ENCODE measurements around the gene RBM38.

Gene RBM38

DNA sequence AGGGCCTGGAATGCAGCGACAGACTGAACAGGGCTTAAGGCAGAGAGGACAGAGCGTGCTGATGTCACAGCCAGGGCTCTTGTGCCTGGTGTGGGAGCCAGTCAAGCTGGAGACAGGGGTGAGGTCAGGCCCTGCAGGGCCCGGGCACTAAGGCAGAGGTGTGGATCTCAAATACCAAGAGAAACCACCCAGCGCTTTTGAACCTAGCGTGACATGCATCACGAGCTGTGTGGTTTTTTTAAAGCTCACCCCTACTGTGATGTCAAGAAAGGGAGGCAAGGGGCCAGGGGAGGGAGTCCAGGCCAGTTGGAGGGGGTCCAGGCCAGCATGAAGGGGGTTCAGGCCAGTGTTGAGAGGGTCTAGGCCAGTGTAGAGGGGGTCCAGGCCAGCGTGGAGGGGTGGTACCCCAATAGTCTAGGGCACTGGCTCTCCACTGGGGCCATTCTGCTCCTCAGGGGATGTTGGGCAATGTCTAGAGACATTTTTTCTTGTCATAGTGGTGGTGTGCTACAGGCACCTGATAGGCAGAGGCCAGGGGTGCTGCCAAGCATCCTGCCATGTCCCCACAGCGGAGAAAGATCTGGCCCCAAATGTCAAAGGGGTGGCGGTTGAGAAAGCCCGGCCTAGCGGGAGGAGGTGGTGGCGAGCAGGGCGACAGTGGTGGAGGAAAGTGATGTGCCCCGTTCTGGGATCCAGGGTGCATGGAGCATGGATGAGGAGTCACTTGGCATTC is 42.6 kb downstream of the RBM38 start:
- DNase-seq (ENCODE audit: low read depth in 2 of 3, low spot score in 2 of 3): no peak

DNA sequence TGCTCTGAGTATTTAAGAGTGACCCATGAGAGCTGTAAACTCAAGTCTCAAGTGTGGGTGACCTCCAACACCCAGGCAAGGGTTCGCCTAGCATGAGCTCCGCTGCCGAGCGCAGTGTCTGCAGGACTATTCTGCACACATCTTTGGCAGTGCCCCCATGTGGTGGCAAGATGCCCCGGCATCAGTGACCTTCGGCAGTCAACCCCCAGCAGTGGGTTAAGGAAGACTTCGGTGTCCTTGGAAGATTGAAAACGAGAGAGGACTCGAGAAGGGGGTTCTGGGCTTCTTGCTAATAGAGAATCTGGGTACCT is 43.1 kb downstream of the RBM38 start:
- DNase-seq (ENCODE audit: low read depth in 2 of 3, low spot score in 2 of 3): no peak

DNA sequence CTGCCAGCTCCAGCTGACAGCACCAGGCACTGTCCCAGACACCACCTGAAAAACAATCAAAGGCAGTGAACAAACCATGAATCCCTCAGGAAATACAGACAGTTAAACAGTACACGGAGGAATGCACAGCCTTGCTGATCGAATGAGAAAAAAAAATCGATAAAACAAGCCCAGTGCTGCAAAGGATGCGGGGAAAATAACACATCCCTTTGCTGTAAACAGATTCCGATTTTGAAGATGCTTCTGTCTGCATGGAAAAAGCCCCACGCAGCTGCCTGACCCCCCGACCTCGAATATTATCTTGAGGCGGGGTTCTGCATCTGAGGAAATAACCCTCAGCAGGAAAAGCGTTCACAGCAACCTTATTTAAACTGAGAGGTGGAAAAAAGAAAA is 43.9 kb downstream of the RBM38 start:
- DNase-seq (ENCODE audit: low read depth in 2 of 3, low spot score in 2 of 3): no peak

DNA sequence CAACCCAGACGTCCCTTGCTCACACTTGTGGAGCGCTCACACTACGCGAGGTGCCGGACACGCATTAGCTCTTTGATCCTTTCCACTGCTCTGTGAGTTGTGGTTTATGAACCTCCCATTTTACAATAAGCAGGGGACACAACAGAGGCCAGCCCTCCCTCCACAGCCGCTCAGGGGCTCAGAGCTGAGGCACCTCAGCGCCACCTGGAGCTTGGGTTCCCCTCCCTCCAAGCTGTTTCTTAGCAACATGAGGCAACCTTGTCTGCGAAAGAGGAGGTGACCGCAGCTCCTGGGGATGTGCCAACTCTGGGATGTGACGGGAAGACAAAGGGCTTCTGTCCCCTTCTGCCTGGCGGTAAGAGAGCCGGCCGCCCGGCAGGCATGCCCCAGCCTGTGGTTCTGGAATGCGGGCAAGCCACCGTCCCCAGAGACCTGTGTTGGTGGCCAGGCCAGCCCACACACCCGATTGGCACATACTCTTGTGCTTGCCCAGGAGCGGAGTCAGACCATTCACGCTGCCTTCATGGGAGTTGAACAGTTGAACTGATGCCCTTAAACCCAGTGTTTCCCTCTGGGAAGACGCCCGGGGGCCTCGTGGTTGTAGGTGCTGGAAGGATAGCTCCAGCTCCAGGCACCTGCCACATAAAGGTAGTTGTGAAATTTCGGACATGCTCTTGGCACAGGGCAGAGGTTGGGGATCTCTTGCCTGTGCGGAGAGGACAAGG is 44.5 kb downstream of the RBM38 start:
- DNase-seq (ENCODE audit: low read depth in 2 of 3, low spot score in 2 of 3): no peak

DNA sequence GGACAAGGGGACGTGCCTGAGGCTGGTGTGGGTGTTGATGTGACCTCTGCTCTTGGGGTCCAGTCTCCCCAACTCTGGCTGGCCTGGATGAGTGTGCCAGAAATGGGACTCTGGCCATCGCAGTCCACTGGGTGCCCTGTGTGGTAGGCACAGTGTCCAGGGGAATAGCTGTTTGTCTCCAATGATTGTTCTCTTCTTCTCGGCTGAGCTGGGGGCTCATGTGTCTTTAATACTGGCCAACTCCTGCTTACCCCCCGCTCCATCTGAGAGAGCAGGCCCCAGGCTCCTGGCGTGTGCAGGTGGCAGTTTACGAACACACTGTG is 45.0 kb downstream of the RBM38 start:
- DNase-seq (ENCODE audit: low read depth in 2 of 3, low spot score in 2 of 3): no peak

DNA sequence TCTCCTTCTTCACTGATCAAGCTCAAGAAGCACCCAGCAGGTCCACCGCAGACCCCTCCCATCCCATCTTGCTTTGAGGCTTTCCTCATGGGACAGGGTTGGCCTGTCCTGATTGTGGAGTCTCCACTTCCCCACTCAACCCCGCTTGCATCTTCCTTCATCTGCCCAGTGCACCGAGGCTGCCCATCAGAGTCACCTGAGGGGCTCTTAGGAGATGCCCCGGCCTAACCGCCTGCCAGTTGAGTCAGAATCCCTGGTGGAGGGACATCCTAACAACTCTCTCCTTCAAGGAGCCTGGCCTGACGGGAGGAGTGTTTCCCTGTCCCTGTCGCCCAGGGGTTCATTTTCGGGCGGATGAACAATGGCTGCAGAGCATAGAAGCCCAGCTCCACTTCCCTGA is 46.1 kb downstream of the RBM38 start:
- DNase-seq (ENCODE audit: low read depth in 2 of 3, low spot score in 2 of 3): no peak

DNA sequence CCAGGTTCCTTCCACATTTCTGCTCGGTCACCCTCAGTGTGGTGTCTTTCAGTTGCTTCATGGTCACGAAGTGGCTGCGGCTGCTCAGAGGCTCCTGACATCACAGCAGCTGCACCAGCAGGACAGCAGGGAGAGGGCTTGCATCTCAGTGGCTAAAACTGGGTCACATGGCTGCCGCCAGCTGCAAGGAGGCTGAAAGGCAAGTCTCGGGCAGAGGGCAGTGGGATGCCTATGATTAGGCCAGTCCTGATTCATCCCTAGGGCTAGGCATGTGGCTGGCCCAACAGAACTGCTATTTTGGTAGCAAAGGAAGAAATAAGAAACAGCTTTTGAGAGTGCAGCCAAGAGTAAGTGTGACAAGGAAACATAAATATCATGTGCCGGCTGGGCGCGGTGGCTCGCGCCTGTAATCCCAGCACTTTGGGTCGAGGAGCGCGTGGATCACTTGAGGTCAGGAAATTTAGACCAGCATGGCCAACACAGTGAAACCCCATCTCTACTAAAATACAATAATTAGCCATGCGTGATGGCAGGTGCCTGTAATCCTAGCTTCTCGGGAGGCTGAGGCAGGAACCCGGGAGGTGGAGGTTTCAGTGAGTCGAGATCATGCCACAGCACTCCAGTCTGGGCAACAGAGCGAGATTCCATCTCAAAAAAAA is 46.6 kb downstream of the RBM38 start:
- no peak for DNase-seq (ENCODE audit: low read depth in 2 of 3, low spot score in 2 of 3)

DNA sequence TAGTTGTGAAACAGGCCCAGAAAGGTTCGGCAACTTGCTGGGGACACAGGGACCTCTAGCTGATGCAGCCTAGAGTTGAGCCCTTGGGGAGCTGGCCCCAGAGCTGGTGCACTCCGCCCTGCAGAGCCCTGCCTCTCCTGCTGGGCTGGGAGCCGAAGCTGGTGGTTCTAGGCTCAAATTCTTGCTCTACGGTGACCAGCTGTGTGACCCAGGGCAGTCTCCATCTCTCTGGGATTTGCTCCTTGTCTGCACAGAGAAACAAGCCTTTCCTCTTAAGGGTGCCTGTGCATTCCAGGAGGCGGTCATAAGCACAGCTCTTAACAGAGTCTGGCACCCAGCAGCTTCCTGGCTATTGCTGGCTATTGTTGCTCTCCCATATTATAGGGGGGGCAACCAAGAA is 47.4 kb downstream of the RBM38 start:
- no peak for DNase-seq (ENCODE audit: low read depth in 2 of 3, low spot score in 2 of 3)

DNA sequence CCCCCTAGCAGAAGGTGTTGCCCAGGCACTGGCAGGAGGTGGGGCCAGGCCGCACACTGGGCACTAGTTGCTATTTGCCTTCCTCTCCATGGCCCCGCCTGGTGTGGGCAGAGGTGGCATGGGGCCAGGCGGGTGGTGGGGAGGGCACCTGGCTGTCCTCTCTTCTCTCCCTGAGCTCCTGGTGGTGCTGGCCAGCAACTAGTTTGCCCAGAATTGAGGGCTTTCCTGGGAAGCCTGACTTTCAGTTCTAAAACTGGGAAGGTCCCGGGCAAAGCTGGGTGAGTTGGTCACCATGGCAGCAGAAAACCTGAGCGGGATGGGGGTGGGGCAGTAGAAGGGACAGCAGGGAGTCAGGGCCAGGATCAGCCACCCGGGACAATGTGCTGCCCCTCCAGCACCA is 48.2 kb downstream of the RBM38 start:
- no peak for DNase-seq (ENCODE audit: low read depth in 2 of 3, low spot score in 2 of 3)

DNA sequence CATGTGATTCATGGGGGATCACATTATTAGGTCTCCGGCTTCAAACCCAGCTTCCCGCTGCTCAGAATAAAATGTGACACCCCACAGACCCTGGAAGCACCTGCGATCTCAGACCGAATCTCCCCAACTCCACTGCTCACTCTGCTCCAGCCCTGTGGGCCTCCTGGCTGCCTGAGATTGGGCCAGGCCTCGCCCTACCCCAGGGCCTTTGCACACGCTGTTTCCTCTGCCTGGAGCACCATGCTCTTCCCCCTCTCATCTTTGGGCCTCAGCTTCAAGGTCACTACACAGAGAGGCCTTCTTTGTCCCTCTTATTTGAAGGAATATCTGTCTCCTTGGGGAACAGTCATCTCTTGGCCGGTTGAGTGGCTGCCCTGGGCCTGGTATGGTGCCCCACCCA is 48.8 kb downstream of the RBM38 start:
- DNase-seq (ENCODE audit: low read depth in 2 of 3, low spot score in 2 of 3): no peak

DNA sequence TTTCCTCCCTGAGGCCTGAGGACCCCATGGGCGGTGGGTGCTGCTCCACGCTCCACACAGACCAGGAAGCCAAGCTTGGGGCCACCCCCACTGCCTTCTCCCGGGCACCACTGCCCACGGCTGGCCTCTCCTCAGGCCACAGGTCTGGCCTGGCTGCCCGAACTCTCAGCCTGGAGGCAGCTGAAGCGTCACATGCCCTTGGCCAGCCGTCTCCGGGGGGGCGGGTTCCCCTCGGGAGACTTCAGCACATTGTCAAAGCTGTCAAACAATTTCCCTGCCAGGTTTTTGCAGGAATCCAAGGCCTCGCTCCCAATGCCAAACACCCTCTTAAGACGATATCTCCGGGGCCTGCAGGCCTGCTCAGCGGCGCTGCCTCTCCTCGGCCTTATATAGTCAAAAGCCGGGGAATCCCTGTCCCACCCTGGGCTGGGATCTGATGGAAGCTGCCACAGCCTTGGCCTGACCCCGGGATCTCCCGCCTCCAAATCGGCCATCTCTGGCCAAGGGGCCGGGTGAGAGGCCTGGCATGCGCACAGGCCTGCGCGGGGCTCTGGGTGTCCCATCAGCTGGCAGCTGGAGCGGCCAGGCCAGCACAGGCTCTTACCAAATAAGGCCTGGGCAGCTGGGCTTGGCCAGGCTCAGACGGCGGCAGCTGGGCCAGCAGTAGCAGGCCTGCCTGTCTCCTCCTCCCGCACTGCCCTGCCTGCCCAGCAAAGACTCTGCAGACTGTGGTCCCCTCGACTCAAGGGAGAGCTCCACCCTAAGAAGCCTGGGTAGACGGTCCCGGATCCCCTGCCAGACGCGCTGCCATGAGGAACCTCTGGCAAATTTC is 49.7 kb downstream of the RBM38 start:
- no peak for DNase-seq (ENCODE audit: low read depth in 2 of 3, low spot score in 2 of 3)

DNA sequence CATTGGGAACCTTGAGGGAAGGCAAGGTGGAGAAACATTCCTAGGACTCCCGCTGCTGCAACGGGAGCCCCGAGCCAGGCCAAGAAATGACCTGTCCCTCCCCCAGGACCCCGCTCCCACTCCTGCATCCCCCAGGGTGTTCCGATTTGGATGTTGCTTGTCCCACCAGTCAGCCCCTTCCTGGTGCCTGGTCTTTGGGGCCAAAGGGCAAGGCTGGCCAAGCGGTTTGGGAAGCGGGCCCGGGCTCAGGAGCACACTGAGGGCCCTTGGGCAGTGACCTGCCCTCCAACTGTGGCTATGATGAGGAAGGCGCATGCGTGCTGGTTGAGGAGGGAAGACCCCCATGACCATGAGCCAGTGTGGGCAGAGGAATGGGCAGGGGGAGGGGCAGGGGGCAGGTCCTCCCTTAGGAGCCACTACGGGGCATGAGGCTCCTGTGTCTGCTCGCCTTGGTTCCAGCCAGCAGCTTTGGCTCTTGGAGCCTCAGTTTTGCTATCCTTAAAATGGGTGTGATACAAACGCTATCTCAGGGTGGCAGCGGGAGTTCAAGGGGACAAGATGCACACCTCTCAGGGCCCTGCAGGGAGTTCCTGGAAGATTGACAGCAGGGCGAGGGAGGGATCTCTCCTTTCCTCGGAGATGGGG is 50.4 kb downstream of the RBM38 start:
- no peak for DNase-seq (ENCODE audit: low read depth in 2 of 3, low spot score in 2 of 3)

DNA sequence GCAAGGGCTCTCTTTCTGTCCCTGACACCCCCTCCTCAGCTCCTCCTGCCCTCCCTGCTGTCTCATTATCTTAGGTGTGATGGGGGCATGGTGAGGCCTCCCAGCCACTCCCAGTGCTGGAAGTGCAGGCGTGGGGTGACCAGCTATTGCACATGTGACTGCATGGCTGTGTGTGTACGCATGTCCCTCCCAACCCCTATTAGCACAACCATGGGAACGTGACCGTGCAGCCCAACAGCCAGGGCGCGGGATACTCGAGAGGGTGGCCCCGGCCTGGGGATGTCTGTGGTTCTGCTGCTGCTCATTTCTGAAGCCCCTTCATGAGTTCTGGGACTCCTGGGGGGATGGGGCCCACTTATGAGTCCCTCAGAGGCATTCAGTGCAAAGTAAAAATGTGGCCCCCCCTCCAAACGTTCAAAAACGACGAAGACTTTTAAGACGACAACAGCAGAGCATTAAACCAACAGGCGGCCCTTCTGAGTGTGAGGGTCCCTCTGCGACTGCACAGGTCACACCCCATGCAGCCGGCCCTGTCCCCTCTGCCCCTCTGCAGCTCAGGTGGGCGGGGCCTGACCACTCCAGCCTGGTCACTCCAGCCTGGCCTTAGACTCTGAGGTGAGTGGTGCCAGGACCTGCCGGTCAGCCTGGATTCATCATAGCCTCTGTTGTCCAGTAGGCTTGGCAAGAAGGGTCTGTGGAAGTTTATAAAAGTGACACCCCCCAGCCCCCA is 51.1 kb downstream of the RBM38 start:
- no peak for DNase-seq (ENCODE audit: low read depth in 2 of 3, low spot score in 2 of 3)

DNA sequence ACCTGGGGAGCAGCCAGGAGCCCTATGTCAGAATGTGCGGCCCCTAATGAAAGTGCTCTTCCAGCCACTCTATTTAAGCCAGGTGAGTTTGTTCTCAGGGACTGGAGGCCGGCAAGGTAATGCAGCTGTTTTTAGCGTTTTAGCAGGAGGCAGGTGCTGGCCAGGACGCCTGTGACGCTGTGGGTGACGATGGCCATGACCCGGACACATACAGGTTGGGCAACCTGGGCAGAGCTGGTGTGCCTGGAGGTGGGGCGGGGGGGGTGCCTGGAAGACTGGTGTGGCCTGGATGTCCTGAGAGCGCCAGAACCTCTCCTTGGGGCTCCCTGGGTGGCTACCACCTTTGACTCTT is 51.7 kb downstream of the RBM38 start:
- no peak for DNase-seq (ENCODE audit: low read depth in 2 of 3, low spot score in 2 of 3)

DNA sequence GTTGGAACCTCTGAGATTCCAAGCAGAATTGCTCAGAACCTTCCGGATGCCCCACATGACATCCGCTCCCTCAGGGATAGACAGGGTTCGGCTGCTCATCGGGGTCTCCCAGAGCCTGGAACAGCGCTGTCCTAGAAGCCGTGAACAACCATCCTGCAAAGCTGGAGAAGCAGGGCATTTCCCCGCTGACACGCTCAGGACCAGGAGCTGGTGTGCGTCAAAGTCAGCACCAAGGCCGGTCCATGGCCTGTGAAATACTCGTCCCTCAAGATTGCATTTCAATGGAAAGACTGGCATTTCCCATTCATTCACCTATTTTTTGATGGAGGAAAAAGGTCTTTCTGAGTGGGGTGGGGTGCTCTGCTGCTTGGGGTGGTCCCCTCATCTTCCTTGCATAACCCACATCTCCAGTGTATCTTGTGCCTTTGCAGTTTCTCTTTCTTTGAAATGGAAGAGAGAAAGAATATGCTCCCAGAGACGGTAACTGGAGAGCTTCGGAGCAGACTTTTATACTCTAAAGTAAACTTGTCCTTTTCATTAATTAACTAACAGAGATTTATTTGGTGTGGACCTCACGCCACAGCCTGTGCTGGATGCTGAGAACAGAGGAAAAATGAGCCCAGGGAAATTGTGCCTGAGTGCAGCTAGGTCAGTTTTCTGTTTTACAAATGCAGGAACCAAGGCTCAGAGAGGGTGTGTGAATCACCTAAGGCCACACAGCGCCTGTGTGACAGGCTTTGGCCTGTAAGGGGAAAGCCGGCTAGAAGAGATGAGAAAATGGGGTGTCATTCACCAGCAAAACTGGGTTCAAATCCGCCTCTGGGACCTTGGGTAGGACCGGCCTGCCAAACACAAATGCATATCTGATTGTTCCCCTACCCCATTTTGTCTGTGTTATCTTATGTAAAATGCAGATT is 52.4 kb downstream of the RBM38 start:
- no peak for DNase-seq (ENCODE audit: low read depth in 2 of 3, low spot score in 2 of 3)

DNA sequence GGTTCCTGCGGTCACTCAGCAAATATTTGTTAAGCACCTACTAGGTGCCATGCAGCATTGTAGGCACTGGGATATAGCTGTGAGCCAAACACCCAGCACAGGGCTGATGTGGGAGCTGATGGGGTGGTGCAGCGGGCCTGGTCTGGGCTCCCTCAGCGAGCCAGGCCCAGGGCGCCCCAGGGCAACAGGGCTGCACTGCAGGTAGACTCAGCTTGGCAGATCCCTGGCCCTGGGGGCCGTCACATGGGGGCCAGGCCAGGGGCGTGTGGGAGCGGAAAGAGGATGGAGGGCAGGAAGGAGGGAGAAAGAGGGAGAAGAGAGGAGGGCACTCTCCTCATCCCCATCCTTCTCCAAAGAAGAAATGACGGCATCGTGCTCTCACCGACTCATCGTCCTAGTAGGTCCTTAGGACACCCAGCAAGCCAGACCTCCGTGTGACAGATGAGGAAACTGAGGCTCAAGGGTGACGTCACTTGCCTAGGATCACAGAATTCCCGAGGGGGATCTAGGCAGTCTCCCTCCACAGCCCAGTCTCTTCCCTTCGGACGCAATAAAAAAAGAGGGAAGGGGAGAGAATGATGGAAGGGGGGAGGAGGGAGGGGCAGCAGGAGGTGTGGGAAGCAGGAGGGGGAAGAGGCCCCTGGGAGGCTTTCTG is 53.3 kb downstream of the RBM38 start:
- DNase-seq (ENCODE audit: low read depth in 2 of 3, low spot score in 2 of 3): no peak

DNA sequence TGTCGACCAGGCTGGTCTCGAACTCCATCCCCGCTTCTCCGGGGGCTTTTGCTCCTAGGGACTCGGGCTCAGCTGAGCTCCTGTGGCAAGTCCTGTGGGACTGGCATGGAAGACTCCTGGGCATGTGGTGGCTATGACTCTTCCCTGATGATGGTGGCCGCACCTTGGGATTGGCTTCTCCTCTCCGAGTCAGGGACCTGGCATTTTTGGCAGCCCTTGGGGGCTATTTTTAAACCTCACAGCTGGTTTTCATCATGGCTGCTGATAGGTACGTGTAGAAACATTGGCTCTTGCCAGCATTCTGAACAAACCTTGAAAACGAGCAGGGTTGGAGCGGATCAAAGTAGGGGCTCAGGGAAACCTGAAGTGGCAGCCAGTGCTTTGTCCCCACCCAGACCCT is 54.1 kb downstream of the RBM38 start:
- no peak for DNase-seq (ENCODE audit: low read depth in 2 of 3, low spot score in 2 of 3)

DNA sequence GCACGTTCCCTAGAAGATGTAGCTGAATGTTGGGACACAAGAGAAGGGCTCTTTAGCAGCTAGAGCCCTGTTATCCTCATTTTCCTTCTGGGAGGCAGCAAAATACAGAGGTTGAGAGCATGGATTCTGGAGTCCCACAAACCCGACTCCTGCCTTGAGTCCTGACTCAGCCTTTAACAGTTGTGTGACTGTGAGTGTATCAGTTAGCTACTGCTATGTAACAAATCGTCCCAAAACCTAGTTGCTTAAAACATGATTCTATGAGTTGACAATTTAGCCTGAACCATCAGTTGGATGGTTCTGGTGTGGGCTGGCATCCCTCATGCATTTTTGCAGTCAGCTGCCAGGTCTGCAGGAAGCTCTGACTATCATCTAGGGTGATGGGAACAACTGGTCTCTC is 54.6 kb downstream of the RBM38 start:
- DNase-seq (ENCODE audit: low read depth in 2 of 3, low spot score in 2 of 3): no peak

DNA sequence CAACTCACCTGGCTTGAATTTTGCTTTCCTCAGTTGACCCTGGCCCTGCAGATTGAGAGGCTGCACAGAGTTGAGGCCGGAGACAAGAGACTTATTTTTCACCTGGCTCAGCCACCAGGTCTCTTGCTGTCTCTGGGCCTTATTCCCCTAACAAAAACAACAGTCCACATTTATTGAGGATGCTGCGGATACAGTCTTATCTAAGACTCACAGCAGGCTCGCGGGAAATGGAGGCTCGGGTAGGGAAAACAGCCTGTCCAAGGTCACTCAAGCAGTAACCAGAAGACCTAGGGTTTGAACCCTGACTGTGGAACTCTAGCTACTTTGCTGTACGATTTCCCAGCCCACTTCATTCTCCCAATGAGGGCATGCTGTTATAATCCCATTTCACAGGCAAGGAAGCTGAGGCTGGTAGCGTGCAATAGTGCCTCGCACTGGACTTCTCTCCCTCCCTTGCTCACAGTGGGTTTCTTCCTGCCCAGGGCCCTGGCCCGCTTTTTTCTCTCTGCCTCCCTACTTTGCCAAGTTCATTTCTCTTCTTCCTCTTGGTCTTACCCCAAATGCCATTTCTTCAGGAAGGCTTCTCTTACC is 57.7 kb downstream of the RBM38 start:
- no peak for DNase-seq (ENCODE audit: low read depth in 2 of 3, low spot score in 2 of 3)

Data from activated CD8-positive, alpha-beta memory T cell treated with anti-CD3 and anti-CD28 coated beads for 48 hours (primary cell).